Left lung (tissue), 10 donors: ENCODE measurements around the gene ZBTB24. TPM values are rescaled to one million over a fixed set of nuclear protein-coding genes. Genes with fewer than 3 reads are reported as not detected.
A peak's percentile ranks its signal among the peaks of the same experiment; 100 is the strongest.

Experiments
- ATAC-seq: fragments of 200-7000 bp; cut with Tn5 transposase; one replicate; pipeline ENCODE4 v1.9.1; 2020; ENCODE audit warnings: moderate library complexity
- DNase-seq, 4 donors: peaks; one replicate each; pipeline ENCODE4 v3.0.0-alpha.2; 2013 to 2020
- H3K27ac ChIP-seq, 2 donors: fragments of 200-600 bp; sonication (generic) in 1 of 2; one replicate each; pipeline versions ENCODE4 v1.5.0 to v1.8.0; 2020 to 2021
- H3K27me3 ChIP-seq, 2 donors: fragments of 200-600 bp; sonication (generic) in 1 of 2; one replicate each; pipeline versions ENCODE4 v1.5.0 to v1.8.0; 2020 to 2021
- H3K36me3 ChIP-seq, 2 donors: fragments of 200-600 bp; sonication (generic) in 1 of 2; one replicate each; pipeline versions ENCODE4 v1.5.0 to v1.8.0; 2020 to 2021
- H3K4me1 ChIP-seq, 2 donors: fragments of 200-600 bp; one replicate each; pipeline ENCODE4 v1.8.0; 2021
- H3K4me3 ChIP-seq, 2 donors: fragments of 200-600 bp; sonication (generic) in 1 of 2; one replicate each; pipeline versions ENCODE4 v1.5.0 to v1.8.0; 2020 to 2021; ENCODE audit warnings: mild to moderate bottlenecking in 1 of 2
- H3K9me3 ChIP-seq, 2 donors: fragments of 200-600 bp; sonication (generic) in 1 of 2; one replicate each; pipeline versions ENCODE4 v1.5.0 to v1.8.0; 2020 to 2021
- intact Hi-C, 2 donors: fragments of 100-400 bp; cut with DNase I; formaldehyde crosslinking; loops; one replicate each; pipeline versions ENCODE4 v1.11.2 to v1.14.2; 2022
- polyA plus RNA-seq, 6 donors: library from polyadenylated mRNA; unstranded; fragments of 120-200 nt; gene quantifications; one replicate each; pipeline ENCODE4 v1.2.1, GENCODE V29; 2013; ENCODE audit not compliant: insufficient read length in 6 of 6
- total RNA-seq, 2 donors: library from RNA; stranded (reverse); fragmentation: NEBNext Ultra II Directional; extraction: Animal tissue kit (Norgen Biotek cat#: 25700); gene quantifications; one replicate each; pipeline ENCODE4 v1.2.1, GENCODE V29; 2021
- TF ChIP-seq, protein P1 (sequence below), 2 donors: fragments of 200-600 bp; sonication (generic) in 1 of 2; IDR thresholded peaks; one replicate each; pipeline versions ENCODE4 v1.5.0 to v1.8.0; 2021; ENCODE audit warnings: antibody characterized with exemption in 2 of 2
- donor health status: DM: no; HTN: yes; CAD: no.
- donor health status: DM: no; HTN: no; CAD: no.

ZBTB24 gene
- total and polyA plus RNA-seq, 8 donors: 7.3 to 14.5 (median 13.6) TPM

- Histone ChIP-seq H3K27me3 (no peaks in the 10 kb centered on the region), H3K27ac (no peak overlapping the region), H3K4me1 (peaks cover 10 to 27% of the 10 kb centered on the region in 2 donors), H3K36me3 (peaks cover 0 to 11% of the 10 kb centered on the region in 2 donors), H3K9me3 (no peaks in the 10 kb centered on the region), H3K4me3 (no peak overlapping the region)
- intact Hi-C loops: no loop called here
- TF ChIP-seq, protein P1, sequence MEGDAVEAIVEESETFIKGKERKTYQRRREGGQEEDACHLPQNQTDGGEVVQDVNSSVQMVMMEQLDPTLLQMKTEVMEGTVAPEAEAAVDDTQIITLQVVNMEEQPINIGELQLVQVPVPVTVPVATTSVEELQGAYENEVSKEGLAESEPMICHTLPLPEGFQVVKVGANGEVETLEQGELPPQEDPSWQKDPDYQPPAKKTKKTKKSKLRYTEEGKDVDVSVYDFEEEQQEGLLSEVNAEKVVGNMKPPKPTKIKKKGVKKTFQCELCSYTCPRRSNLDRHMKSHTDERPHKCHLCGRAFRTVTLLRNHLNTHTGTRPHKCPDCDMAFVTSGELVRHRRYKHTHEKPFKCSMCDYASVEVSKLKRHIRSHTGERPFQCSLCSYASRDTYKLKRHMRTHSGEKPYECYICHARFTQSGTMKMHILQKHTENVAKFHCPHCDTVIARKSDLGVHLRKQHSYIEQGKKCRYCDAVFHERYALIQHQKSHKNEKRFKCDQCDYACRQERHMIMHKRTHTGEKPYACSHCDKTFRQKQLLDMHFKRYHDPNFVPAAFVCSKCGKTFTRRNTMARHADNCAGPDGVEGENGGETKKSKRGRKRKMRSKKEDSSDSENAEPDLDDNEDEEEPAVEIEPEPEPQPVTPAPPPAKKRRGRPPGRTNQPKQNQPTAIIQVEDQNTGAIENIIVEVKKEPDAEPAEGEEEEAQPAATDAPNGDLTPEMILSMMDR (IDR thresholded peaks at IDR 0.05): no peak
- ATAC-seq (no peak), DNase-seq (no peak)
Observed at GRCh38 chr6:109485266-109485935, 2.4 kb upstream of the ZBTB24 start.

GRCh38 chr6:109484122-109484521, 1.1 kb upstream of the ZBTB24 start:
- H3K27ac ChIP-seq: peak overlapping the region in 1 of 2 donors; percentile 55
- H3K4me1 ChIP-seq: peaks cover 10 to 40% of the 10 kb centered on the region in 2 donors
- DNase-seq: peak in 2 of 4 donors; percentile 78 to 79
- H3K27me3 ChIP-seq: no peaks in the 10 kb centered on the region
- peaks cover 0 to 14% of the 10 kb centered on the region in 2 donors for H3K36me3 ChIP-seq
- no peak for ATAC-seq
- H3K9me3 ChIP-seq: no peaks in the 10 kb centered on the region
- H3K4me3 ChIP-seq: peak overlapping the region in 1 of 2 donors; percentile 91
- TF ChIP-seq, protein P1 (IDR thresholded peaks at IDR 0.05): no peak
- intact Hi-C loops: no loop called here

- no peak for ATAC-seq
- TF ChIP-seq, protein P1 (IDR thresholded peaks at IDR 0.05): no peak
- intact Hi-C loops: no loop called here
Observed at GRCh38 chr6:109483735-109484057, 677 bp upstream of the ZBTB24 start.

DNA sequence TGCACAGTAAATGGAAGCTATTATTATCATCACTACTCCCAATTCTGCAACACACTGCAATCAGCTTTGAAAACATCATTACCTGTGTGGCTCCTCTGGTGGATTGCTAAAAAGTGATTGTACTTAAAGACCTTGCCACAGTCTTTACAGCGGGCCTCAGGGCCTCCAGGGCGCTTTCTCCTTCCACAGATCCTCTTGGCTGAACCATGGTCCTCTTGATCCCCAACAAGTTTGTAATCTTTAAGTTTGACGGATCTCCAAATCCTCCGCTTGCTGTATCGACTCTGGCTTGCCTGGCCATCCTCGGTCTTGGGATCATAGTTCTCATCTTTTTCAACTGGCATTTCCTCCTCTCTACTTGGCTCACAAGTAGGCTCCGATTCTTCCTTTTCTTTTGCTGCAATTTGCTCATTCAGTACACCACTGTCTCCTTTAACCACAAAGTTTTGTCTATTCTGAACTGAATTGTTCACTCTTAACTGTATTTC, 2.0 kb downstream of the ZBTB24 start:
- Histone ChIP-seq H3K4me1 (peaks cover 17 to 66% of the 10 kb centered on the region in 2 donors), H3K9me3 (no peaks in the 10 kb centered on the region), H3K27me3 (no peaks in the 10 kb centered on the region), H3K36me3 (peaks cover 0 to 35% of the 10 kb centered on the region in 2 donors), H3K4me3 (peak overlapping the region in 1 of 2 donors; percentile 5), H3K27ac (no peak overlapping the region)
- DNase-seq (no peak), ATAC-seq (no peak)
- TF ChIP-seq, protein P1 (IDR thresholded peaks at IDR 0.05): no peak
- intact Hi-C loops: no loop called here

More at GRCh38 chr6:109483735-109484057, 677 bp upstream of the ZBTB24 start:
- H3K4me1 ChIP-seq: peaks cover 10 to 44% of the 10 kb centered on the region in 2 donors
- H3K27me3 ChIP-seq: no peaks in the 10 kb centered on the region
- peaks cover 0 to 14% of the 10 kb centered on the region in 2 donors for H3K36me3 ChIP-seq
- peak overlapping the region; percentile 19 to 91 for H3K4me3 ChIP-seq
- no peaks in the 10 kb centered on the region for H3K9me3 ChIP-seq
- peak in 2 of 4 donors; percentile 58 to 67 for DNase-seq
- H3K27ac ChIP-seq: peak overlapping the region; percentile 53 to 55

DNA sequence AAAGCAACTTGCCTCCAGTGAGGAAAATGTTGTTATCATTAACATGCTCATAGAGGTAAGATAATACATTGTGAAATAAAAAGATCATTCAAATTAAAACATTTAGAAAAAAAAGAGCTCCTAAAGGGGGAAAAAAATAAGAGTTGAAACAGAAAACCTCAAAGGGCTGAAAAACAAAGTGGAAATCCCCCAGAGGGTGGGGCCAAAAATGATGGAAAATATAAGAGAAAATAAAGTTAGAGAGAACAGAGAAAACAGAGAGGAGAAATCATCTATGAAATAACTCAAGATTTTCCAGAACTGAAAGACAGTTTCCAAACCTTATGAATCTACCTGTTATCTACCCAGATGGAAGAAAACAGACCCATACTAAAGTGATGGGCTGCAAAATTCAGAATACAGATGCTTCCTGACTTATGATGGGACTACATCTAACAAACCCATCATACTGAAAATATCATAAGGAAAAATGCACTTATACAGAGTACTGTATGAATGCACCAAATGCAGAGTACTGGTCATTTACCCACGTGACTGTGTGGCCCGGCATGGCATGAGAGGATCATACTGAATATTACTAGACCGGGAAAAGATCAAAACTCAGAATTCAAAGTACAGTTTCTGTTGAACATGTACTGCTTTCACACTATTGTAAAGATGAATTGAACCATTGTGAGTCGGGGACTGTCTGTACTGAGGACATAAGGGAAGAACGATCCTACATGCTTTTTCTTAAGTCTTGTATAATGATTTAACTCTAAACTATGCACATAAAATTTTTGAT, 4.0 kb downstream of the ZBTB24 start:
- ATAC-seq: no peak
- TF ChIP-seq, protein P1 (IDR thresholded peaks at IDR 0.05): no peak
- peaks cover 2 to 55% of the 10 kb centered on the region in 2 donors for H3K36me3 ChIP-seq
- no peak for DNase-seq
- peaks cover 21 to 64% of the 10 kb centered on the region in 2 donors for H3K4me1 ChIP-seq
- intact Hi-C loops: no loop called here
- peak overlapping the region in 1 of 2 donors; percentile 14 for H3K4me3 ChIP-seq
- H3K9me3 ChIP-seq: no peaks in the 10 kb centered on the region
- H3K27ac ChIP-seq: no peak overlapping the region
- no peaks in the 10 kb centered on the region for H3K27me3 ChIP-seq
